G401.6 (cell line): ENCODE measurements around the gene PIK3AP1.
A peak's percentile ranks its signal among the peaks of the same experiment; 100 is the strongest.

ENCODE experiments used
- FAIRE-seq: peaks from 2 replicates; lab custom pipeline; 2012; peaks lifted over from hg19 to GRCh38; lab: Jason Lieb, UNC

The PIK3AP1 gene

DNA sequence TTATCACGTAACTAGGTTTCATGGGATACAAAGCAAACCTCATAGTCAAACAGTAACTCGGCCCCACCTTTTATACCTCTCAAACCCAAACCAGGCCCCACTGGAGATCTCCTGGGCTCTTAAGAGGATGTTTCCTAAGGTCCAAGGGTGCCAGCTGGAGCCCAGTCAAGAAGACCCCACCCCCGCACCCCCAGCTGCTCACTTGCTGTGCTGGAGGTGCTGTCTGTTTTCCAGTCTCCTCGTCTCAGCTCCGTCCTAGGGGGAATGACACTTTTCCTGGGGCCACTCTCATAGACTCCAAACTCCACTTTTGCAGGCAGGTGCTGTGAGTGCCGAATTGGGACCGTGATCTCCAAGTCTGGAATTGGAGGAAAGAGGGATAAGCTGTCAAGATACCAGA lies 110.8 kb downstream of the PIK3AP1 start:
- no peak for FAIRE-seq

DNA sequence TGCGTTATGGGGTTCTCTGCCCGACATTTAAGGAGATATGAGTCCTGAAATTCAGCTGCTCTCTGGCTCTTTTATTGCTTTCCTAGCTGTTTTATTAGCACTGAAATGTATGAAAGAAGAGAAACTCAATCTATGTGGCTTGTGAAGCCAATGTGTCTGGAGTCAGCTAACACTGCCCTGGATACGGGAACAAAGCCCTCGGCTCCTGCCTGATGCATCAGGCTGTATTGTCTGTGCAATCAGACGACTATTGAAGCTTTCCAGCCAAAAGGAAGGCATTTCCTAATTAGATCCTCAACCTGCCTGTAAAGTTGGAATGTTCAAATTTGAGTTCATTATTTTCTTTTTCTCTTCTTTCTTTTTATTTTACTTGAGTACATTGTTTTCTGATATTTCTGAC lies 111.5 kb downstream of the PIK3AP1 start:
- FAIRE-seq = no peak

DNA sequence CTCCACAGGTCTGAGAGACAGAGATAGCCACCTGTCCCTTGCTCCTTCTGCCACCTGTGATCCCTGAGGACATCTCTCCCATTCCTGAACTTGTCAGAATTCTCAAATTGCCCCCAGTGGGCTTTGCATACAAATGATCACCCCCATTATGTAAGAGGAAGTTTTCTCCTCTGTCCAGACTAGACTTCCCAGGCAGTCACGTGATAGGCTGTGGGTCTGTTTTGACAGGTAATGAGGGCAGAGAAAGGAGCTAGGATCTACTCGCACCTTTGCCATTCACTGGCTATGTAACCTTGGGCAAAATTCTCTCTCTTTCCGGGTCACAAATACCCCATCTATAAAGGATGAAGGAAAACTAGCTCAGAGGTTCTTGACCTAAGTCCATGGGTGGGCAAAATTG lies 112.1 kb downstream of the PIK3AP1 start:
- no peak for FAIRE-seq

DNA sequence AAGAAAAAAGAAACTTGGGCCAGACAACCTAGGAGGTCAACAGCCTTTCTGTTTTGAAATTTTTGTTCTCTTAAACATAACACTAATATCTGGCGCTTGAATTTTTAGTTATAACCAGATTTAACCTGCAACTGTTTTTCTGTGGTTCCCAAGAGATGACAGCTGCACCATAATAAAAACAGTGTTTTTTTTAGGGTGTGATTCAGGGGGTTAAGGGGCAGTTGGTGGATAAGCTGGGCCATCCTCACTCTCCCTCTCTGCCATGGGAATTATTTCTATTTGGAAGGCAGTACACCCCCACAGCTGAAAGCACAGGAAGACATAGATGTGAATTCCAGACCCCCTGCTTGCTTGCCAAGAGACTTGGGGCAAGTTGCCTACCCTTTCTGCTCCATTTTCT lies 113.4 kb downstream of the PIK3AP1 start:
- FAIRE-seq = no peak

DNA sequence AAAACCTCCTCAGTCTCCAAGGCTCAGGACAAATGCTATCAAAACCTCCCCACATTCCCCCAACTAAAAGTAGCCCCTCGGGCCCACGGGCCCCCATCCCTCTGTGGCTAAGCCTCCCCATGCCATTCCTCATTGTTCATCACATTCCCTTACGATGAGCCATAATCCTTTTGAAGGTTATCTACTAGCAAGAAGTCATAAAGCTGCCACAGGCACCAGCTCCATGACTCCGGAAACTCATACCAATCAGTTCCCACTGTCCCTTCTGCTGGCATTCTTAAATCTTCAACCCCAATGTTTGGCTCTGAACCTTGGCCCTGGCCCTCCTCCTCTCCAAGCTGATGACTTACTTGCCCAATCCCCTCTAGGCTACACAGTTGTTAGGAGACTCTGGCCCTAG lies 114.1 kb downstream of the PIK3AP1 start:
- FAIRE-seq = no peak

DNA sequence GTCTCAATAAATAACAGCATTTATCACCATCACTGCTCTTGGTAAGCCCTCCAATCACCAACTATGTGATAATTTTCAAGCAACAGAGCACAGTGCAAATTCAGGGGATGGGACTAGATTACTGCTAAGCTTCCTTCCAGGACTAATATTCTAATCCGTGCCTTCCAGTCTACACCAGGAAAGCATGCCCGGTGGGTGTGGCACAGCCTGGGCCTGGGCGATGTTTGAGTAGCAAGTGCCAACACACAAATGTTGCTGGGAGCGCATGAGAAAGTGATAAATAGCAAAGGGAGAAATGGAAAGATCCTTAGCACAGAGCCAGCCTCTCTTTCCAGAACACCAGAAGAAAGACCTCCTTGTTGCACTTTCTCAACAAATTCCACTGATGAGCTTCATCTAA lies 120.0 kb downstream of the PIK3AP1 start:
- no peak for FAIRE-seq

DNA sequence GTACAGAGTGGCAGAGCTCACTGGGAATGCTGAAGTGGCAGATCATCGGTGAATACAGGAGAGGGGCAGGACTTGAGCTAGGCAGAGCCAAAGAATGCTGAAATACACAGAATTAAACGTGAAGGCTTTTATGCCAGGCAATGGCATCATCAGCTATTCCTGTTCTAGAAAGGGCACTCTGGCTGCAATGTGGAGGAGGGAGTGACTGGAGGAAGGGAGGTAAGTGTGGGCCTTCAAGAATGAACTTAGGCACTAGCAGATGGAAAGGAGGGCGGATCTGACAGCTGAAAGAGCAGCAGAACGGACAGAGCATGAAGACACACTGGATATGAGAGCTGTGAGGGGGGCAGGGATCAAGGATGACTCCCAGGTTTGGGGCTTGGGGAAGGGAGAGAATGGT lies 121.5 kb downstream of the PIK3AP1 start:
- FAIRE-seq = no peak

DNA sequence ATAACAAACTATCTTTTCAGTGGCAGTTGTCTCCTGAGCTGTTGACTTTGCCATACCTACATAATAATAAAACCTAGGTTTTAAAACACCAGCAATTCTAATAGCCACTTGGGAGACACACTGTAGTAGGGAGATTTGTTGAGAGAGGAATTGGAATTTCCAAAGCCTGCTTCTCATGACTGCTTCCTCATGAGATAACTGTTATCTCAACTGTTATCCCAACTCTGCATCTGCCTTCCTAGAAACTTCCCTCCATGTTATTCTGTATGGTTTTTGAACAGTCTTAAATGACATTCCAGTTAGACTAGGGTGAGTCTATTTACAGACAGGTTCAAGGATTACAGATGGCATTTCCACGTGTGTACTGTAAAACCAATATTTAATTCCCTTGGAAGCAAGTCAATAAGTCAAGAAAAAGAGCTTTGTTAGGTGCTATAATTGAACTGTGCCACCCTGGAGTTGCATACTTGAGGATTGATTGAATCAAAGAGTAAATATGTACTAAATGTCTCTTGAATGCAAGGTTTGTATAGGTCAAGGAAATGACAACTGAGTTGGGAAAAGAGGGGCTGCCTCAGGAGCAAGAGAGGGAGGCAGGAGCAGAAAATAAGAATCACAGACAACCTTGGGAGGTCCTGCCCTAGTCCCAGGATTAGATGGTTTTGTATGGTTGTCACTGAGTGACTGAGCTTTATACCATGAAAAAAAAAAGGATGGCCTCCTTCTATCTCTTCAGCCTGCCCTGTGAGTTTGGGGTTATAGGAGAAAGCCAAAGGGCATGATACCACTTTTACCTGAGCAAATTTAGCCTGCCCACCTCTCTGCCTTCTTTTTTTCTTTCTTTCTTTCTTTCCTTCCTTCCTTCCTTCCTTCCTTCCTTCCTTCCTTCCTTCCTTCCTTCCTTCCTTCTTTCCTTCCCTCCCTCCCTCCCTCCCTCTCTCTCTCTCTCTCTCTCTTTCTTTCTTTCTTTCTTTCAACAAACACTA lies 123.6 kb downstream of the PIK3AP1 start:
- FAIRE-seq = no peak

DNA sequence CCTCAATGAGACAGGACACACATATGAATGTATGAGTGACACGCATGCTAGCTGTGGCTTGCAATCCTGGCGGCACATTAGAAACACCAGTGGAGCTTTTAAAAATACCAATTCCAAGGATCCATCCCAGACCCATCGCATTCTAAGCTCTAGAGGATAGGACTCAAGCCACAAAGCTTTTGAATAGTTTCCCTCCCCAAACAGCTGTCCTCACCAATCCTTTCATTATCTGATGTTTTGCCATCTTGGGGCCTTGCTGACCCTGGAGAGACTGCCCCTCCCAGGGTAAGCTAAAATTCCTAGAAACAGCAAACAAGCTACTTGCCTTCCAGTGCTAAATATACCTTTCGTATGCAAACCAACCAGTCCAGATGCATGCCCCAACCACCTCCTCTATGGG lies 124.6 kb downstream of the PIK3AP1 start:
- no peak for FAIRE-seq

DNA sequence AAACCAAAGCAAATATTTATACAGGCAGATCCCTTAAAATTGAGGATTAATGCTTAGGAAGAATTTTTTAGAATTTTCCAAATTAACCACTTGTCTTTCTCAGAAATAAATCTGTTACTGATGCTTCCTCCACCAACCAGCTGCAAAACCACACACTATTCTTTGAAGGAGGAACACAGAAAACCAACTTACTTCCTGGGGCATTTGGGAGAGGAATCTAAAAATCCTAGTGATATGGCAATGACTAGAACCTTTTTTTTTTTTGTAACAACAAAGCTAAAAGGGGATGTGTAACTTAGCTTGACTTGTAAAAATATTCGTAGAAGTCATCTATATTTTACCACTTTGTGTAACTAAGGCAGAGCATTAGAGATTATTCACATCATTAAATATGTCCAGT lies 128.4 kb downstream of the PIK3AP1 start:
- no peak for FAIRE-seq

DNA sequence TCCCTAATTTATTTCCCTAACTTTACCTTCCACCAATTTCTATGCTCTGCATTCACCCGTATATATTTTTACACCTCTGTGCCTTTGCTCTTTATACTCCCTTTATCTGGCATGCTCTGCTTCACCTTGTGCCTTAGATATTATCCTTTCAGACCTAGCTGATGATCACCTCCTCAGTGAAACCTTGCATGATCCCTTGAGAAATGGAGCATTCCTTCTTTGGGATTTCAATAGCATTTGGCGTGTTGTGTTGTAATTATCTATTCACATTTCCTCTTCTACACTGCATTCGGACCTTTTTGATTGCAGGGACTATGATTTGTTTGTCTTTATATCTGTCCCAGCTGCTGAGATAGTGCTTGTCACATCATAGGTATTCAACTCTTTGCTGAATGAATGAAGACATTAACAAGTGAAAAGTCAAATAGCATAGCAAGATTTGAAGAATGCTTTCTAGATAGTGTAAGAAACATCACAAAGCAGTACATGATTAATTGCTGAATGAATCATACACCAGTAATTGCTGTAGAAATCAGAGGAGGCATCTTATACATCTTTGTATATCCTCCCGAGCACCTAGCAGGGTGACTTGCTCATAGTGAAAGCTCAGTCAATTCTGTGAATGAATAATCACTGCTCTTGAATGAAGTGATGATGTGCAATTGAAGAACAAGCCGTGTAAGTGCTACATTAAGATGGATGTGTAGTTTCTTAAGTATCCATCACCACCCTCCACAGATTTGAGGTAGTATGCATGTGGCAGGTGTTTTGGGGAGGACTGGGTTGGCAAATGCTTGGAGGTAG lies 131.5 kb downstream of the PIK3AP1 start:
- no peak for FAIRE-seq

DNA sequence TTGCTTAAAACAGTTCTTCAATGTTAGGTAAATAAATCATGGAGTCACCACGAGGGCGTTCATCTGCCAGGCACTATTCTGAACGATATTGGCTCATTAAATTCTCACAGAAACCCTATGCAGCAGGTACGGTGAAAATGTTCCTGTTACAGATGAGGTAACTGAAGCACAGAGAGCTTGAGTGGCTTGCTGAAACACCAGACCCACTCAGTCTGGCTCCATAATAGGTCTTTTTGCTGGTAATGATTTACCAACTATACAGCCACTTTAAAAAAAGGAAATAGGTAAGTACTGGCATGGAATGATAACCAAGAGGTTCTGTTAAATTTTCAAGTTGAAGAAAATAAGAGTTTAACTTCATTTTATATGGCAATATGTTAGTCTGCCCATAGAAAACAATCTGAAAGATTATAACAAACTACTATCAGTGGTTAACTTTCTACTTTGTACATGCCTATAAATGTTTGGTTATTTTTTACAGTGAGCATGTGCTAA lies 132.2 kb downstream of the PIK3AP1 start:
- no peak for FAIRE-seq

DNA sequence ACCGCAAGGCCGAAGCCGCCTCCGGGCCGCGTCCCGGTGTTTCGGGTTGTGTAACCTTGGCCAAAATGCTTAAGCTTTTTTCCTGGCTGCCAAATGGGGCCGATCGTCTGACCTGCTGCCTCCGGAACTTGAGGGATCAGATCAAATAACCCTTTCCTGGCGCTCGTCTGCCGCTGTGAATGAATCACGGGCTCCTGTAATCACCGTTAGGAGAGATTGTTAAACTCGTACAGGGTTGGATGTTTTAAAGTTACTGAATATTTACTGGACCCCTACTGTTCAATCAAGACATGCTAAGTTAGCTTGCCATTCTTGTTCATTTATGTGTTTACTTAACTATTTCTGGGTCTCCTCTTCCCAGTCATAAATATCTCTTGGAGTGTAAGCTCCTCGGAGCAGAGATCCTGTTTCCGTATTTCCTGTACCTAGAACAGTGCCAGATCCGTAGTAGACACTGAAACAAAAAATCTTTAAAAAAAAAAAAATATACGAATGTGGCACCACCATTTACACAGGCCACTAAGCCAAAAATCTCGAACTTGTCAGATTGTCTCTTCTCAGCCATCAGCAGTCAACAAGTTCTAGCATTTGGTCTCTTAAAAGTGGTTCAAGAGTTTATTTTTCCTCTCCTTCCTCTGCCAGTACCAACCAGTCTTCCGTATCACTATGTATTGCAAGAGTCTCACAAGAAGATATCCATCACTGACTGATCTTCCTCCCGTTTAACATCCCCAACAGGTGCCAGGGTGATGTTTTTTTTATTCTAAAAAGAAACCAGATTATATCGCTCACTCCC lies 132.9 kb downstream of the PIK3AP1 start:
- no peak for FAIRE-seq

DNA sequence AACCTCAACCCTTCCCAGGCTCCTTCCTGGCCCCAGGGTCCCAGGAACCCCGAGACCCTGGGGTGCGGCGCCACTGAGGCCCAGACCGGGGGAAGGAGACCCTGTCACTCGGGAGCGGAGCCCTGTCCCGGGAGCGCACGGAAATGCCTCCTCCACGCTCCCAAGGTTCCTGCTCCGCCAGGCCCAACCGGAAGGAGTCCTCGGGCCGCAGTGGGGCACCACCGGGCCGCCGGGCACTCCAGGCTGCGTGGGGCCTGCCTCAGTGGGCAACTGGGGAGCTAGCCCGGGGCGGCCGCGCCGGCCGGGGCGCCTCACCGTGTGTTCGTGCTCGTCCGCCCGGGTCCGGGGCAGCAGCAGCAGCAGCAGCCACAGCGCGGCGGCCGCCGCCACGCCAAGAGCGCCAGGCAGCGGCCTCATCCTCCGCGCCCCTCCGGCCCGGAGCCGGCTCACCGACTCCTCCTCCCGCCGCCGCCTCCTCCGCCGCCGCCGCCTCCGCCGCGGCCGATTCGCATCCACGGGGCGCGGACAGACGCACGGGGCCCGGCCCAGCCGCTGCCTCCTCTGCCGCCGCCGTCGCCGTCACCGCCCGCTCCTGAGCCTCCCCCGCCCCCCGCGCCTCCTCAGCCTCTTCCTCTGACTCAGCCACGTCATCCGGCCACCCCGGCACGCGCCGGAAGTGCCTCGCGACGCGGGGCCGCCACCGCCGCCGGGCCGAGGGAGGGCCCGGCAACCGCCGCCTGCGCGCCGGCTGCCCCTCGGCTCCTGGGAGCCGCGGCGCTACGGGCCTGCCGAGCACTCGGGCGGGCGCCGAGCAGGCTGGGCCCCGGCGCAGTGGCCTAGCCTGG lies 133.7 kb downstream of the PIK3AP1 start, which contains the start of gene TM9SF3:
Gene TM9SF3, minus strand, starts transcription at position 594 of the 845 bp plus-strand sequence. Its CDS starts 177 bp downstream, at position 417.
- no peak for FAIRE-seq

DNA sequence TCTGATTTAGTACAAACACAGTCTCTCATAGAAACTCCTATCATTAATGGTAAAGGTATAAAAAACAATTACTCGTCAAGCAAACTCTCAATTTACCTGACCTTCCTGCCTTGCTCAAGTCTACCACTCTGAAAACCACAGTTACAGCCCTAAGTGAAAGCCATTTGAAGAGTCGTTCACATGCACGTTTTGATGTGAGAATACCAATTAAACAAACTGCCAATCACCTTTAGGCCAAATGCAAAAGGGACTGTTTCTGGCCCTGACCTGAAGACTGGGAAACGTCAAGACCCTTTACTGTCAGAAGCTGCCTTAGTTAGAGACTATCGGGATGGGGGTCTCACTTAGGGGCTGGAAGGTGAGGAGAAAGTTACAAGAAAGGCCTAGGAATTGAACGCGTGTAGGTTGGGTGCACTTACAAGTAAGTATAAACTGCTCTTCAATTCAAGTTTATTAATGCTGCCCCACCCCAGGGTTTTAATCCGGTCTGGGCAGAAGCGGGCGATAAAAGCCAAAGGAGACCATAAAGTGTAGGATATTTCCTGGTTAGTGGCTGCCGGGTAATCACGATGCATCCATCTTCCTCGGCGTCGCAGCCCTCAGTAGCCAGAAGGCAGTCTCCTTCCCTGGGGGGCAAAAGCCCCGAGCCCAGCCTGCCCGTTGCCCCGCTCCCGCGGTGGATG lies 134.4 kb downstream of the PIK3AP1 start:
- no peak for FAIRE-seq

DNA sequence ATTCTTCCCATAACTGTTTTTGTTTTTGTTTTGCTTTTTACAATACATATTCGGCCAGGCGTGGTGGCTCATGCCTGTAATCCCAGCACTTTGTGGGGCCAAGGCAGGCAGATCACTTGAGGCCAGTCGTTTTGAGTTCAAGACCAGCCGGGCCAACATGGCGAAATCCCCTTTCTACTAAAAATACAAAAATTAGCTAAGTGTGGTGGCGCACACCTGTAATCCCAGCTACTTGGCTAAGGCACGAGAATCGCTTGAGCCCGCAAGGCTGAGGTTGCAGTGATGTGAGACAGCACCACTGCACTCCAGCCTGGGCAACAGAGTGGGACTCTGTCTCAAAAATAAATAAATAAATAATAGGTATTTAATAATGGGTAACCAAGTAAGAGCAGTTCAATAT lies 135.8 kb downstream of the PIK3AP1 start:
- no peak for FAIRE-seq

DNA sequence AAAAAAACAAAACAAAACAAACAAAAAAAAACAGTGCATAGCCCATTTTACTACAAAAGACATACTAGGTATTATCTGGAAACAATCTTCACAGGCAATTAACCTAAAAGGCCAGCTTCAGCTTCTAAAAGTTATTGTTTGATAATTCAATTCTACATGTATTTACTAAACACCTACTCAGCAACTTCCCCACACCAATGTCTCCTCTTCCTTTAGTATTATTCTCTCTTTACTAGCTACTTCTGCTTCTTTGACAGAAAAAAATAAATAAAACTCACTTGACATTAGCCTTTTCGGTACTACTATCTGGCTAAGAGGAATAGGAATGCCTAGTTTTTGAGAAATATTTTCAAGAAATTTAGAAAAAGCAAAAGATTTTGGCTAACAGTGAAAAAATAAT lies 136.3 kb downstream of the PIK3AP1 start:
- FAIRE-seq = peak; percentile 36

DNA sequence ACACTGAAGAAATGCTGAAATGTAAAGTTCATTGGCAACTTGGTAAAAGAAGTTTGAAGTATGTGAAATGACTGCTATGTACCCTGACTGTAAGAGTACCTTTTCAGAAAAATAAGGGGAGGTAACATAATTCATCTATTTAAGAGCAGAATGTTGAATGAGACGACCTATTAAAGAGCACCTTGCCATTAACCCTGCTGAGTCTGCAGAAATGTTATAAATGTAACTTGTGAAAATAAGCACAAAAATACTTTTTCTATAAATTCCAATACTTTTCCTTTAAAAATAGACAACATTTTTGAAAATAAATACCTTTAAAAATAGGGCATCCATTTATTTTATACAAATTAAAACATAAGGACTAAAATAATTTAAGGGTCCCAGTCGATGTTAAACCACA lies 141.2 kb downstream of the PIK3AP1 start:
- peak; percentile 15 for FAIRE-seq

DNA sequence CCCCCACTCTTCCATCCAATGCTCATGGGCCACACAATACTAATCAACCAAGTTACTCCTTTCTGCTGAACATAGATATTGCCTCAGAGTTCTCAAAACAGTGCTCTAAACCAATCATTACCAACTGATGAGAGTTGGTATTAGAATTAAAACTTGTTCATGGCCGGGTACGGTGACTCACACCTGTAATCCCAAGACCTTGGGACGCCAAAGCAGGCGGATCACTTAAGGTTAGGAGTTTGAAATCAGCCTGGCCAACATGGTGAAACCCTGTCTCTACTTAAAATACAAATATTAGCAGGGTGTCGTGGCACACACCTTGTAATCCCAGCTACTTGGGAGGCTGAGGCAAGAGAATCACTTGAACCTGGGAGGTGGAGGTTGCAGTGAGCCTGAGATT lies 141.7 kb downstream of the PIK3AP1 start:
- FAIRE-seq = no peak

DNA sequence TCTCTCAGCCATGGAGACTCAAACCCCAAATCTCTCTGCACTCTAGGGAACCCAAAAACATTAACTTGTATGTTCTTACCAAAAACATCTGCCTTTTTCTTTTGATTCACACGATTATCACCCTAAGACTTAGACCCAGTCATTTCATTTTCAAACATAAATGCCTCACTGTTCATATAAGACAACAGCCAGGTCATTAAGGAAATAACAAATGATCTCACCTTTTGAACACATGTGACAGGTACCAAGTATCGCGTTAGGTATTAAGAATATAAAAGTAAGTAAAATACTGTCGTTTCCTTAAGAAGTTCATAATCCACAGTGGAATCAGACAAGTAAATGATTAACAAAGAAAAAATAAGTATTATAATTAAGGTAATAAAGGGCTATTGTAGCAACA lies 142.3 kb downstream of the PIK3AP1 start:
- FAIRE-seq = no peak

DNA sequence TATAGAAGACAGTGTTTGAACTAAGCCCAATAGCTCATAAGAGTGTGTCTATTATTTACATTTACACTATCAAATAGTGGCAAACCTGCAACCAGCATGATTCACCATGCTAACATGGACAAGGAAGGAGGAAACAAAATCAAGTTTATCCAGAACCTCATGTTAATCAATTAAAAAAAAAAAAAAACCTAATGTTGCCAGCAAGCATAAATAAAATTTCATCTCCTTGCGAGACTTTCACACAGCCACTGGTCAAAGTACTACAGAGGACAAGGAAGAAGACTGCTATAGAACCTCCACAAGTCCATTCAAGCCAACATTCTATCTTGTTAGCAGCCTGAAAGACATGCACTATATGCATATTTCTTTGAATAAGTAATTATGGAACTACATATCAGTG lies 143.2 kb downstream of the PIK3AP1 start:
- no peak for FAIRE-seq
